H1 (cell line): ENCODE data around the gene LRRTM3. TPM values are rescaled to one million over a fixed set of nuclear protein-coding genes. Genes with fewer than 3 reads are reported as not detected.

Experiments
- CTCF ChIA-PET: fragments of 300-600 bp; sonication (Branson Sonifier 250); formaldehyde crosslinking; loops from one replicate; lab custom pipeline; 2021; ENCODE audit not compliant: partially characterized antibody; lab: Charles Lee
- POLR2A ChIA-PET: fragments of 300-600 bp; sonication (Branson Sonifier 250); formaldehyde crosslinking; loops from one replicate; lab custom pipeline; 2021; ENCODE audit warnings: inconsistent platforms; ENCODE audit not compliant: partially characterized antibody; lab: Charles Lee
- DNase-seq, 2 experiments: peaks; one replicate each; pipeline versions ENCODE4 v3.0.0 to v3.0.0-alpha.2; 2010 to 2022; ENCODE audit warnings: low spot score in 2 of 2, low read depth in 1 of 2, mixed read lengths in 1 of 2
- FAIRE-seq: peaks from 2 replicates; lab custom pipeline; 2011; peaks lifted over from hg19 to GRCh38; lab: Jason Lieb, UNC
- H2AFZ ChIP-seq: 2 replicates; pipeline ENCODE4 v1.8.1; 2012; ENCODE audit warnings: low read length, inconsistent platforms
- H2AK5ac ChIP-seq: 2 replicates; pipeline ENCODE4 v1.6.1; 2013; ENCODE audit warnings: low read depth, low read length
- H2BK120ac ChIP-seq: replicated peaks from 2 replicates; pipeline ENCODE3; 2013; ENCODE audit warnings: low read depth, low read length, inconsistent platforms
- H2BK12ac ChIP-seq: 2 replicates; pipeline ENCODE4 v1.6.1; 2013; ENCODE audit warnings: low read depth, low read length
- H2BK15ac ChIP-seq: 2 replicates; pipeline ENCODE4 v1.6.1; 2013; ENCODE audit warnings: low read length
- H2BK20ac ChIP-seq: 2 replicates; pipeline ENCODE4 v1.6.1; 2013; ENCODE audit warnings: low read length
- H2BK5ac ChIP-seq: 2 replicates; pipeline ENCODE4 v1.6.1; 2013; ENCODE audit warnings: low read depth, low read length
- H3K14ac ChIP-seq: 2 replicates; pipeline ENCODE4 v1.6.1; 2013; ENCODE audit warnings: inconsistent platforms; ENCODE audit not compliant: insufficient read length
- H3K18ac ChIP-seq: 2 replicates; pipeline ENCODE4 v1.6.1; 2013; ENCODE audit warnings: low read length; ENCODE audit errors: extremely low read depth
- H3K23ac ChIP-seq: 2 replicates; pipeline ENCODE4 v1.6.1; 2013; ENCODE audit warnings: inconsistent platforms; ENCODE audit not compliant: insufficient read length
- H3K23me2 ChIP-seq: 2 replicates; pipeline ENCODE4 v1.6.1; 2013; ENCODE audit warnings: low read depth, low read length
- H3K27ac ChIP-seq: 2 replicates; pipeline ENCODE4 v1.6.1; 2011; ENCODE audit warnings: low read depth, low read length, inconsistent platforms
- H3K27me3 ChIP-seq, 4 experiments: replicated peaks in 1 of 4; 1 replicate in 1 of 4; 2 replicates in 3 of 4; pipeline versions ENCODE4 v1.6.1 to v1.8.1; 2011 to 2013; ENCODE audit warnings: low read length in 3 of 4, mild to moderate bottlenecking in 3 of 4, inconsistent platforms in 2 of 4, mixed read lengths in 2 of 4, moderate library complexity in 1 of 4; ENCODE audit not compliant: control insufficient read depth in 3 of 4, insufficient read depth in 3 of 4; ENCODE audit errors: extremely low read depth in 1 of 4
- H3K36me3 ChIP-seq, 4 experiments: 2 replicates each; pipeline versions ENCODE4 v1.6.1 to v1.8.1; 2011 to 2013; ENCODE audit warnings: mild to moderate bottlenecking in 4 of 4, low read length in 3 of 4, moderate library complexity in 2 of 4, control low read depth in 1 of 4, inconsistent platforms in 1 of 4; ENCODE audit not compliant: insufficient read depth in 4 of 4, control insufficient read depth in 2 of 4
- H3K4ac ChIP-seq: replicated peaks from 2 replicates; pipeline ENCODE3; 2013; ENCODE audit warnings: low read length, low read depth, mixed read lengths, inconsistent platforms; ENCODE audit not compliant: insufficient read length
- H3K4me1 ChIP-seq, 4 experiments: replicated peaks in 1 of 4; 1 replicate in 1 of 4; 2 replicates in 3 of 4; pipeline versions ENCODE4 v1.6.1 to v1.8.1; 2011 to 2013; ENCODE audit warnings: low read length in 3 of 4, inconsistent platforms in 2 of 4, mixed read lengths in 1 of 4; ENCODE audit not compliant: insufficient read depth in 4 of 4, control insufficient read depth in 3 of 4
- H3K4me2 ChIP-seq, 2 experiments: 2 replicates each; pipeline versions ENCODE4 v1.6.1 to v1.8.1; 2011 to 2013; ENCODE audit warnings: low read depth in 2 of 2, low read length in 2 of 2, control low read depth in 1 of 2, inconsistent platforms in 1 of 2, mild to moderate bottlenecking in 1 of 2; ENCODE audit not compliant: insufficient read depth in 1 of 2
- H3K4me3 ChIP-seq, 4 experiments: fragments of 200-600, 300-600 bp in 1 of 4; sonication (generic), shearing (Covaris generic), sonication (Bioruptor Twin) in 1 of 4; 2 replicates each; pipeline versions ENCODE4 v1.5.1 to v1.8.1; 2011 to 2016; ENCODE audit warnings: low read length in 4 of 4, low read depth in 3 of 4, control low read depth in 2 of 4, inconsistent platforms in 2 of 4, mild to moderate bottlenecking in 2 of 4, mixed read lengths in 1 of 4, moderate library complexity in 1 of 4; ENCODE audit not compliant: insufficient read depth in 2 of 4; ENCODE audit errors: extremely low read depth in 1 of 4
- H3K56ac ChIP-seq: replicated peaks from 2 replicates; pipeline ENCODE3; 2013; ENCODE audit warnings: low read depth, mild to moderate bottlenecking, mixed read lengths, low read length, inconsistent platforms; ENCODE audit not compliant: insufficient read length
- H3K79me1 ChIP-seq: 2 replicates; pipeline ENCODE4 v1.6.1; 2013; ENCODE audit warnings: low read depth, low read length, control low read depth
- H3K79me2 ChIP-seq, 2 experiments: 2 replicates each; pipeline versions ENCODE4 v1.6.1 to v1.8.1; 2012 to 2013; ENCODE audit warnings: low read length in 2 of 2, mild to moderate bottlenecking in 2 of 2, inconsistent platforms in 1 of 2; ENCODE audit not compliant: insufficient read depth in 2 of 2, control insufficient read depth in 1 of 2
- H3K9ac ChIP-seq, 4 experiments: replicated peaks in 1 of 4; 1 replicate in 1 of 4; 2 replicates in 3 of 4; pipeline versions ENCODE4 v1.6.1 to v1.8.1; 2011 to 2013; ENCODE audit warnings: low read depth in 3 of 4, low read length in 3 of 4, control low read depth in 2 of 4, mild to moderate bottlenecking in 2 of 4, moderate library complexity in 2 of 4, inconsistent platforms in 1 of 4; ENCODE audit errors: extremely low read depth in 1 of 4
- H3K9me3 ChIP-seq, 2 experiments: 2 replicates each; pipeline versions ENCODE4 v1.6.1 to v1.8.1; 2012 to 2013; ENCODE audit warnings: mild to moderate bottlenecking in 2 of 2, moderate library complexity in 2 of 2, control low read depth in 1 of 2, inconsistent platforms in 1 of 2, low read depth in 1 of 2, low read length in 1 of 2, mixed read lengths in 1 of 2; ENCODE audit not compliant: insufficient read depth in 2 of 2
- H4K20me1 ChIP-seq, 2 experiments: replicated peaks in 1 of 2; 2 replicates each; pipeline versions ENCODE3 to v1.8.1; 2011 to 2013; ENCODE audit warnings: inconsistent platforms in 2 of 2, low read length in 2 of 2, mild to moderate bottlenecking in 1 of 2; ENCODE audit not compliant: insufficient read depth in 2 of 2, control insufficient read depth in 1 of 2
- H4K5ac ChIP-seq: 2 replicates; pipeline ENCODE4 v1.6.1; 2013; ENCODE audit warnings: low read length, low read depth, mixed read lengths, inconsistent platforms; ENCODE audit not compliant: insufficient read length
- H4K8ac ChIP-seq: 2 replicates; pipeline ENCODE4 v1.8.0; 2013; ENCODE audit warnings: mild to moderate bottlenecking, moderate library complexity, low read length, inconsistent platforms; ENCODE audit not compliant: insufficient read depth; ENCODE audit errors: extremely low read depth
- H4K91ac ChIP-seq: replicated peaks from 2 replicates; pipeline ENCODE3; 2013; ENCODE audit warnings: low read length, mixed read lengths, inconsistent platforms; ENCODE audit not compliant: insufficient read length
- CBX5 ChIP-seq: fragments of 300-800, 300-1000 bp; sonication (generic); IDR thresholded peaks from 2 replicates; pipeline ENCODE4 v1.7.1; 2016; ENCODE audit warnings: antibody characterized with exemption, low read length, low read depth
- CEBPB ChIP-seq: IDR thresholded peaks from 2 replicates; pipeline ENCODE4 v1.6.1; 2012; ENCODE audit warnings: low read depth, low read length
- EGR1 ChIP-seq: IDR thresholded peaks from 2 replicates; pipeline ENCODE4 v1.6.1; 2011; ENCODE audit warnings: low read depth, low read length, borderline replicate concordance
- EP300 ChIP-seq, 2 experiments: IDR thresholded peaks; 1 replicate in 1 of 2; 2 replicates in 1 of 2; pipeline ENCODE4 v1.6.1; 2011 to 2012; ENCODE audit warnings: low read depth in 2 of 2, low read length in 2 of 2, mild to moderate bottlenecking in 2 of 2, borderline replicate concordance in 1 of 2, inconsistent platforms in 1 of 2, moderate library complexity in 1 of 2
- EZH2 ChIP-seq: fragments of 200-600 bp; sonication (generic); IDR thresholded peaks from 2 replicates; pipeline ENCODE4 v1.7.1; 2012; ENCODE audit warnings: low read depth, mild to moderate bottlenecking, moderate library complexity, low read length, inconsistent platforms; ENCODE audit not compliant: severe bottlenecking
- HDAC2 ChIP-seq, 2 experiments: fragments of 300-600 bp in 1 of 2; sonication (generic) in 1 of 2; IDR thresholded peaks; 2 replicates each; pipeline ENCODE4 v1.6.1; 2011 to 2012; ENCODE audit warnings: low read depth in 2 of 2, low read length in 2 of 2, mild to moderate bottlenecking in 2 of 2, moderate library complexity in 2 of 2, borderline replicate concordance in 1 of 2, inconsistent platforms in 1 of 2
- KDM1A ChIP-seq: fragments of 200-600, 300-600 bp; sonication (generic); IDR thresholded peaks from 2 replicates; pipeline ENCODE4 v1.7.1; 2016; ENCODE audit warnings: mild to moderate bottlenecking, low read length, borderline replicate concordance
- KDM4A ChIP-seq: IDR thresholded peaks from one replicate; pipeline ENCODE4 v1.7.1; 2012; ENCODE audit warnings: low read depth, mild to moderate bottlenecking, moderate library complexity, low read length, inconsistent platforms; ENCODE audit not compliant: severe bottlenecking
- POLR2A ChIP-seq, 2 experiments: IDR thresholded peaks; 1 replicate in 1 of 2; 2 replicates in 1 of 2; pipeline ENCODE4 v1.6.1; 2011; ENCODE audit warnings: low read depth in 2 of 2, low read length in 2 of 2, mild to moderate bottlenecking in 2 of 2; ENCODE audit errors: control extremely low read depth in 1 of 2
- SIN3A ChIP-seq, 2 experiments: IDR thresholded peaks in 1 of 2; conservative IDR thresholded peaks in 1 of 2; 2 replicates each; pipeline ENCODE4 v1.6.1; 2011 to 2012; ENCODE audit warnings: low read length in 2 of 2, improper control_type of control experiment in 1 of 2, low read depth in 1 of 2, mild to moderate bottlenecking in 1 of 2
- SIRT6 ChIP-seq: IDR thresholded peaks from one replicate; pipeline ENCODE4 v1.7.1; 2012; ENCODE audit warnings: low read length, inconsistent platforms
- SP4 ChIP-seq: IDR thresholded peaks from 2 replicates; pipeline ENCODE4 v1.6.1; 2012; ENCODE audit warnings: low read length, inconsistent platforms
- polyA plus RNA-seq, 7 experiments: library from polyadenylated mRNA; depleted of rRNA in 3 of 7; stranded (reverse) in 5 of 7; unstranded in 2 of 7; fragments of >200 nt in 5 of 7; fragments of 200-250 nt in 2 of 7; gene quantifications; 1 replicate in 5 of 7; 2 replicates in 1 of 7; 4 replicates in 1 of 7; pipeline versions ENCODE4 v1.2.1 to v1.2.3, GENCODE V29; 2011 to 2013; ENCODE audit warnings: missing spikeins in 2 of 7, mixed read lengths in 2 of 7
- total RNA-seq: library from RNA; stranded (reverse); fragmentation: NEBNext Ultra II Directional; extraction: Animal tissue kit (Norgen Biotek cat#: 25700); gene quantifications from 2 replicates; pipeline ENCODE4 v1.2.1, GENCODE V29; 2021
- TF ChIP-seq, protein P1 (sequence below): IDR thresholded peaks from 2 replicates; pipeline ENCODE4 v1.6.1; 2011; ENCODE audit warnings: low read length, improper control_type of control experiment

LRRTM3 gene
- total and polyA plus RNA-seq, 2 of the 8 experiments (the other 6 are each of a cell fraction or from before 2014, with no cell fraction given), result 0.33 to 0.48 TPM

DNA sequence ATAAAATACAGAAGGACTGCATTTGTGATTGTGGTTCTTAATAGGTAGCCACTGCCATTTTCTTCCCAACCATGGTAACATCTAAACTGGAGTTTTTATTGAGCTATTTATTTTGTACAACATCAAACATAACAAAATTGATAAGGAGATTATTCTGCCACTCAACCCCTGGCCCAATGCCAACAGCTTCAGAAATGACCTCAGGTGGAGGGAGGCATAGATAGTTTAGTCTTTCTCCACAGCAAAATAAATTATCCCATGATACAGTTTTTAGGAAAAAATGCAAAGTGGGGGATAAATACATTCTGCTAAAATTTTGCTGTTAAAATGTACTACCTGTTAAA is 57.6 kb downstream of the LRRTM3 start:
- DNase-seq (no peak), FAIRE-seq (no peak)
- H4K91ac ChIP-seq, result no peak overlapping the region

More for the DNA sequence above, 57.6 kb downstream of the LRRTM3 start:
- Histone ChIP-seq H4K20me1 (no peaks in the 10 kb centered on the region), H2BK15ac (no peak overlapping the region), H3K9me3 (no peaks in the 10 kb centered on the region), H3K9ac (no peak overlapping the region), H3K4me3 (no peak overlapping the region), H2BK20ac (no peak overlapping the region), H2BK5ac (no peak overlapping the region), H3K79me2 (no peaks in the 10 kb centered on the region), H3K4me2 (no peak overlapping the region), H3K36me3 (no peaks in the 10 kb centered on the region), H2BK120ac (no peak overlapping the region), H3K4me1 (no peaks in the 10 kb centered on the region), H2AK5ac (no peak overlapping the region), H2BK12ac (no peak overlapping the region), H3K18ac (no peak overlapping the region), H3K27ac (no peak overlapping the region), H4K8ac (no peak overlapping the region), H4K5ac (no peak overlapping the region), H3K14ac (no peak overlapping the region), H3K79me1 (no peaks in the 10 kb centered on the region), H2AFZ (no peak overlapping the region), H3K56ac (no peak overlapping the region), H3K27me3 (no peaks in the 10 kb centered on the region), H3K4ac (no peak overlapping the region), H3K23me2 (no peaks in the 10 kb centered on the region), H3K23ac (no peak overlapping the region)
- POLR2A ChIA-PET, result no interaction called here
- TF ChIP-seq KDM1A (no peak), EP300 (IDR thresholded peaks at IDR 0.05; ENCODE audit: borderline replicate concordance in 1 of 2, low read depth in 2 of 2, low read length in 2 of 2) (no peak), HDAC2 (IDR thresholded peaks at IDR 0.05; ENCODE audit: borderline replicate concordance in 1 of 2, low read depth in 2 of 2, low read length in 2 of 2) (no peak), CEBPB (no peak), SIRT6 (no peak), POLR2A (IDR thresholded peaks at IDR 0.05; ENCODE audit: control extremely low read depth in 1 of 2, low read depth in 2 of 2, low read length in 2 of 2) (no peak), EGR1 (no peak), EZH2 (no peak), KDM4A (no peak), CBX5 (no peak), SP4 (no peak), SIN3A (conservative IDR thresholded peaks at IDR 0.05 in 1 of 2, IDR thresholded peaks at IDR 0.05 in 1 of 2; ENCODE audit: low read depth in 1 of 2, low read length in 2 of 2) (no peak)
- TF ChIP-seq, protein P1, sequence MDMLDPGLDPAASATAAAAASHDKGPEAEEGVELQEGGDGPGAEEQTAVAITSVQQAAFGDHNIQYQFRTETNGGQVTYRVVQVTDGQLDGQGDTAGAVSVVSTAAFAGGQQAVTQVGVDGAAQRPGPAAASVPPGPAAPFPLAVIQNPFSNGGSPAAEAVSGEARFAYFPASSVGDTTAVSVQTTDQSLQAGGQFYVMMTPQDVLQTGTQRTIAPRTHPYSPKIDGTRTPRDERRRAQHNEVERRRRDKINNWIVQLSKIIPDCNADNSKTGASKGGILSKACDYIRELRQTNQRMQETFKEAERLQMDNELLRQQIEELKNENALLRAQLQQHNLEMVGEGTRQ, result no peak
- CTCF ChIA-PET, result no interaction called here
